ENCODE results near the gene DRGX.

The DRGX gene

GRCh38 chr10:49395741-49396665 lies at the start of gene DRGX:
Gene DRGX, minus strand, starts transcription at chr10:49396089. Its CDS starts 649 bp downstream, at chr10:49395440.
- FAIRE-seq (no peak), DNase-seq (ENCODE audit: insufficient read length, low spot score) (no peak)

GRCh38 chr10:49444349-49444748 lies 48.5 kb upstream of the DRGX start:
- no peak for FAIRE-seq
- DNase-seq (ENCODE audit: insufficient read length, low spot score), result no peak

- DNase-seq (ENCODE audit: insufficient read length, low spot score), result no peak
- no peak for FAIRE-seq
Observed at GRCh38 chr10:49442863-49443262, 47.0 kb upstream of the DRGX start.

GRCh38 chr10:49441488-49442476 lies 45.9 kb upstream of the DRGX start:
- DNase-seq (ENCODE audit: insufficient read length, low spot score) (no peak), FAIRE-seq (no peak)

GRCh38 chr10:49435225-49435624 lies 39.3 kb upstream of the DRGX start:
- FAIRE-seq, result no peak

GRCh38 chr10:49433069-49433468 lies 37.2 kb upstream of the DRGX start:
- FAIRE-seq (no peak), DNase-seq (ENCODE audit: insufficient read length, low spot score) (no peak)

More at GRCh38 chr10:49435225-49435624, 39.3 kb upstream of the DRGX start:
- DNase-seq (ENCODE audit: insufficient read length, low spot score), result no peak

- DNase-seq (ENCODE audit: insufficient read length, low spot score) (no peak), FAIRE-seq (no peak)
Observed at GRCh38 chr10:49431426-49431825, 35.5 kb upstream of the DRGX start.

GRCh38 chr10:49429458-49429857 lies 33.6 kb upstream of the DRGX start:
- FAIRE-seq, result no peak
- DNase-seq (ENCODE audit: insufficient read length, low spot score), result no peak

- FAIRE-seq, result no peak
- DNase-seq (ENCODE audit: insufficient read length, low spot score), result no peak
Observed at GRCh38 chr10:49426490-49427360, 30.8 kb upstream of the DRGX start.

GRCh38 chr10:49419005-49419404 lies 23.1 kb upstream of the DRGX start:
- DNase-seq (ENCODE audit: insufficient read length, low spot score) (no peak), FAIRE-seq (no peak)

GRCh38 chr10:49418328-49418727 lies 22.4 kb upstream of the DRGX start:
- DNase-seq (ENCODE audit: insufficient read length, low spot score) (no peak), FAIRE-seq (no peak)

GRCh38 chr10:49418053-49418326 lies 22.1 kb upstream of the DRGX start:
- no peak for FAIRE-seq
- no peak for DNase-seq (ENCODE audit: insufficient read length, low spot score)

GRCh38 chr10:49417311-49418052 lies 21.6 kb upstream of the DRGX start:
- DNase-seq (ENCODE audit: insufficient read length, low spot score), result no peak
- no peak for FAIRE-seq

GRCh38 chr10:49415846-49416245 lies 20.0 kb upstream of the DRGX start:
- DNase-seq (ENCODE audit: insufficient read length, low spot score) (no peak), FAIRE-seq (no peak)

GRCh38 chr10:49415109-49415508 lies 19.2 kb upstream of the DRGX start:
- no peak for FAIRE-seq
- no peak for DNase-seq (ENCODE audit: insufficient read length, low spot score)

- DNase-seq (ENCODE audit: insufficient read length, low spot score) (no peak), FAIRE-seq (no peak)
Observed at GRCh38 chr10:49414496-49414895, 18.6 kb upstream of the DRGX start.

- DNase-seq (ENCODE audit: insufficient read length, low spot score) (no peak), FAIRE-seq (no peak)
Observed at GRCh38 chr10:49412571-49412970, 16.7 kb upstream of the DRGX start.

- no peak for DNase-seq (ENCODE audit: insufficient read length, low spot score)
- no peak for FAIRE-seq
Observed at GRCh38 chr10:49410365-49411074, 14.6 kb upstream of the DRGX start.

- DNase-seq (ENCODE audit: insufficient read length, low spot score) (no peak), FAIRE-seq (no peak)
Observed at GRCh38 chr10:49409755-49410154, 13.9 kb upstream of the DRGX start.
